GM20431 (cell line): ENCODE measurements around the gene HRK.

ENCODE experiments used
- in situ Hi-C: fragments of 300-500 bp; cut with MseI, MboI; formaldehyde crosslinking; loops from one replicate; pipeline ENCODE4 v1.15.0; 2020; ENCODE audit warnings: low sequenced_read_pairs; ENCODE audit not compliant: unreplicated experiment

Gene HRK

DNA sequence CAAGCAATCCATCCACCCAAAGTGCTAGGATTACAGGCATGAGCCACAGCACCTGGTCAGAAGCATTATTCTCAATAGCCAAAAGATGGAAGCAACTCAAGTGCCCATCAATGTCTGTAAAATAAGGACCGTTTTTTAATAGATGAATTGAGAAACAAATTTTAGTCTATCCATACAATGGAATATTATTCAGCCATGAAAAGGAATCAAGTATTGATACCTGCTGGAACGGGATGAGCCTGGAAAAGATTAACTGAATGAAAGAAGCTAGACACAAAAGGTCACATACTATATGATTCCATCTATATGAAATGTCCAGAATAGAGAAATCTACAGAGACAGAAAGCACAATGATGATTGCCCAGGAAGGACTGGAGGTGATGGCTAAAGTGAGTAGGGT is 20.4 kb upstream of the HRK start:
- in situ Hi-C loops: no loop called here

DNA sequence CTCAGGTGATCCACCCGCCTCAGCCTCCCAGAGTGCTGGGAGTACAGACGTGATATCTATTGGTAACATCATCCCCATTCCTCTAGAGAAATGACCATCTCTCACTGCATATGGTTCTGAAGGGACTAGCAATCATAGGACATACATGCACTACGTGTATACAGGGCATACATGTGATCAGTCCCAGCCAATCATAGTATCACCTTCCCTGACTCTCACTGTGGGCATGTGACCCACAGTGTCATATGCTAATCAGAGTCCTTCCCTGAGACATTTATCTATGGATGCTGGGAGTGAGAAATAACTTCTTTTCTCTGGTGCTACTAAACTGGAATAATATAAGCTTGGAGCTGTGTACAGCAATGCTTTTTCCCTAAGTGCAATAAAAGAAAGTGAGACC is 17.4 kb upstream of the HRK start:
- in situ Hi-C loops: no loop called here

DNA sequence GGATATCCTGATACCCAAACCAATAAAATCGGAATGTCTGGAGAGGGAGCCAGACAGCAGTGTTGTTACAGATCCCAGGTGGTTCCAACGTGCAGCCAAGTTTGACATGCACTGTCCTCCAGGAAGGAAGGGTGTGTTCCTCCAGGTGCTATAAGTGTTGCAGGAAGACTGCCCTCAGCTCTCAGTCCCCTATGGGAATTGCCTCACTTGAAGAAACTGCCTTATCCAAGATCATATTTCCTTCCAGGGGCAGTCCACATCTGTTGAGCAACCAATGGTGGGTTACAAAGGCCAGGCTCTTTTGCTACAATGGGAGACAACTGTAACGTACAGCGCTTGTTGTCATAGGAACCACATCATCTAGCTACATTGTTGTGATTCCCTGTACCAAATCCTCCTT is 16.2 kb upstream of the HRK start:
- in situ Hi-C loops: no loop called here

DNA sequence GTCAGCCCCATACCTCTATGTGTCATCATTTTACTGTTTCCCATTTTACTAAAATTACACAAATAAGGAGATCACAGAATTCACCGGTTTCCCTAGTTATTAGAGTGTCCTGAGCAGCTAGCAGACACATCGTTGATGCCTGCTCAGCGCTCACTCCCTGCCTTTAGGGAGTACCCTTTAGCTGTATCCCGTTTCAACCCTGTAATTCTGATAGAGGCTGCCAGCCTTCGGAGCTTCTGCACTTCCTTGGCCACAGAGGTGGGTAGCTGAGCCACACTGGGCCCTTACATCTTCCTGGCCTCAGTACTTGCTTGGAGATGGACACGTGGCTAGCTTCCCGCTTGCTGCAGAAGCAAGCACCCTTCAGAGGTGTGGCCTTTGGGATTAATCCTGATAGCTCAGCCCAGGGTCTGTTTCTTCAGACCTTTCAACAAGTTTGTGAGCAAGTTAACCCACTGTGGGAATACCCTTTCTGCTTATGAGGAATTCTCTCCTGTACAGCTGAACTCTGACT is 15.2 kb upstream of the HRK start:
- in situ Hi-C loops: no loop called here

DNA sequence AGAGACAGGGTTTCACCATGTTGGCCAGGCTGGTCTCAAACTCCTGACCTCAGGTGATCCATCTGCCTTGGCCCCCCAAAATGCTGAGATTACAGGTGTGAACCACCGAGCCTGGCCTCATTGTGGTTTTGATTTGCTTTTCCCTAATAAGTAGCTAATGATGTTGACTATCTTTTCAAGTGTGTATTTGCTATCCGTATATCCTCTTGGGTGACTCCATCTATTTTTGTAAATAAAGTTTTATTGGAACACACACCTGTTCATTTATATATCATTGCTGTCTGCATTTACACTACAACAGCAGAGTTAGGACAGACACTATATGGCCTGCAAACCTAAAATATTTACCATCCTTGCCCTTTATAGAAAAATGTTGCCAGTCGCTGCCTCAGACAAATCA is 13.7 kb upstream of the HRK start:
- in situ Hi-C loops: no loop called here

DNA sequence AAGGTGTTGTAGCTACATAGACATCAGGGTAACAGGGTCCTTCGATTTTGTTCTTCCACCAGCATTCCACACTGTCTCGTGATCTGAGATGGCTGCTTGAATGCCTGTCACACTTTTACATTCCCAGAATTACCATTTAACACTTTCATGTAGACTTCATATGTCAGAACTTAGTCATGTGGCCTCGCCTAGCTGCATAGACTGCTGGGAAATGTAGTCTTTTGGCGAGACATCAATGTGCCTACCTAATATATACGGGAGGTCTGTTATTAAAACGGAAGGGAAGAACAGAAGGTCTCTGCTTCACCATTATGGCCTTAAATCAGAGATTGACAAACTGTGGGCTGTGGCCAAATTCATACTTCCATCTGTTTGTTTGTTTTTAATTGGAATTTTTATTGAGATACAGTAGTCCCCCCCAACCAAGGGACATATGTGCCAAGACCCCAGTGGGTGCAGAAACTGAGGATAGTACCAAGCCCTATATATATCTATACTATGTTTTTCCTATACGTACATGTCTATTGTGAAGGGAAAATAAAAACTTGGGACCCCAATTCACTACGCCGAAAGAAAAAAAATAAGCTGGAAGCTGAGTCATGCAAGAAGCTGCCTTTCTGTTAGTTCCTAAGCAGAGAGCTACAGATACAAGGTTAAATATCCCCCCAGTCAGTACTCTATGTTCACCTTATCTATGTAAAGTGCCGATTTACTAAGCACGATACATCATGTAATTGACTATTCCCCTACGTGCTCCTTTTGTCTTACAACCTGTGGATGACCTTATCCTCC is 11.3 kb upstream of the HRK start:
- in situ Hi-C loops: no loop called here

DNA sequence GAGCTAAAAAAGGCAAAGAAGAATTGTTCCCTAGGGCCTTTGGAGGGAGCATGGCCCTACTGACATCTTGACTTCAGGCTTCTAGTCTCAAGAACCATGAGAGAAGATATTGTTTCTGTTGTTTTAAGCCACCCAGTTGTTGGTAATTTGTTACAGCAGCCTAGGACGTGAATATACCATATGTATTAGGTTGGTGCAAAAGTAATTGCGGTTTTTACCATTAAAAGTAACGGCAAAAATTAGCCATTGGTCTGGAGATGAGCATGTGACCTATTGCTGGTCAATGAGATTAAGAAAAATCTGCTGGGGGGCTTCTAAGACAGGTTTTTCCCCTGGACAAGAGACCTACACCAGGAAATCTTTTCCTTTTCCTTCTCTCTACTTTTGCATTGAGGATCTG is 9.8 kb upstream of the HRK start:
- in situ Hi-C loops: no loop called here

DNA sequence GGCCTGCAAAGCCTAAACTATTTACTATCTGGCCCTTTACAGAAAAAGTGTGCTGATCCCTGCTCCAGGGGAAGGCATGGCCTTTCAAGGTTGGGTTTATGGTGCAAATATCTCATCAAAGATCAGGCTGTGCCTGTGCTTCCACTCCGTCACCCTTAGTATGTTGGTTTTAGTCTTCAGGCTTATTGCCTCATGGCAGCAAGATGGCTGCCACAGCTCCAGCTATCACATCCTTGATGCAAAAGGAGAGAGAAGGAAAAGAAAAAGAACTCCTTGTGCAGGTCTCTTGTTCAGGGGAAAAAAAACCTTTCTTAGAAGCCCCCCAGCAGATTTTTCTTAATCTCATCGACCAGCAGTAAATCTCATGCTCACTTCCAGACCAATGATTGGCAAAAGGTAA is 9.1 kb upstream of the HRK start:
- in situ Hi-C loops: no loop called here

DNA sequence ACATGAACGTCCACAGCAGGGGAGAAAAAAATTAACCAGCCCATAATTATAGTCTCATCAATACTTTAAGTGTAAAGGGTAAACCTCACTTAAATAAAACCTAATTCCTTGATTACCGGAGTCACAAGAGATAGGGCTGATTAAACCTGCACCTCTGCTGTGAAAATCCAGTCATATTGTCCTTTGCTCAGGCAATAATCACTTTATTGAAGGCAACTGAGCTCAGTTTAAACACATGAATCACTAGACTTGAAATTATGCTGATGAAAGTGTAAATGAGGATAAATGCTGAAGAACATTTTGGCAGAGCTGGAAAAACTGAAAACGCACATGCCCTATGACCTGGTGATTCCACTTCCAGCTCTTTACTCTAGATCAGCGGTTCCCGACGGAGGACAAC is 6.7 kb upstream of the HRK start:
- in situ Hi-C loops: no loop called here

DNA sequence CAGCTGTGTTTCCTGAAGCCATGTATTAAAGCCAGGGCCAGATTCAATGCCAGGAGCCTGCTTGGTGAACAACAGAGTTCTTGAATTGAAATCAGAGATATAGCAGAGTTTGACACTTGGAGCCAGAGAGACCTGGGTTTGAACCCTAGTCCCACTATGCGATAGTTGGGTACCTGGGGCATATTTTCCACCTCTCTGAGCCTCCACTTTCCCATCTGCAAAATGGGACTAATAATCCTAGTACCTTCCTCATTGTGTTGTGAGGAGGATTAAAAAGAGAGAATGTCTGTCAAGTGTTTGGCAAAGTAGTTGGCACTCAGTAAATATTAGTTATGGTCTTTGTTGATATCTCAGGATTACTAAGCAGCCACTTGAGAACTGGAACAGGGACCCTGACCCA is 6.0 kb upstream of the HRK start:
- in situ Hi-C loops: no loop called here

DNA sequence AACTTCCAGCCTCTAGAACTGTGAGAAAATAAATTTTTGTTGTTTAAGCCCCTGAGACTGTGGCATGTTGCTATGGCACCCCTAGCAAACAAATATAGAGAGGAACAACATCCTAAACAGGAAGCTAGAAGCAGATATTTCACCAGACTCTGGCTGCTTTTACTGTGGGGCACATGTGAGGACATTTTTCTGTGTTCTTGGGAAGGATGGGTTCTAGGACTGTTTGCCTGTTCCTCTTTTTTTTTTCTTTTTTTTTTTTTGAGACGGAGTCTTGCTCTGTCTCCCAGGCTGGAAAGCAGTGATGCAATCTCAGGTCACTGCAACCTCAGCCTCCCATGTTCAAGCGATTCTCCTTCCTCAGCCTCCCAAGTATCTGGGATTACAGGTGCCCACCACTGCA is 4.2 kb upstream of the HRK start:
- in situ Hi-C loops: no loop called here

DNA sequence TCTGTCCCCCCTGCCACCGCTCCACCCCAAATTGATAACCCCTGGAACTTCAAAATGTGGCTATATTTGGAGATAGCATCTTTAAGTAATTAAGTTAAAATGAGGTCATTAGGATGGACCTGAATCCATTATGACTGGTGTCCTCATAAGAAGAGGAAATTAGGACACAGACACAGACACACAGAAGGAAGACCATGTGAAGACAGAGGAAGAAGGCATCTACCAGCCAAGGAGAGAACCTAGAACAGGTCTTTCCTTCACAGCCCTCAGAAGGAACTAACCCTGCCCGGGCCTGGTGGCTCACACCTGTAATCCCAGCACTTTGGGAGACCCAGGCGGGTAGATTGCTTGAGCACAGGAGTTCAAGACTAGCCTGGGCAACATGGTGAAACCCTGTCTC is 3.6 kb upstream of the HRK start:
- in situ Hi-C loops: no loop called here

DNA sequence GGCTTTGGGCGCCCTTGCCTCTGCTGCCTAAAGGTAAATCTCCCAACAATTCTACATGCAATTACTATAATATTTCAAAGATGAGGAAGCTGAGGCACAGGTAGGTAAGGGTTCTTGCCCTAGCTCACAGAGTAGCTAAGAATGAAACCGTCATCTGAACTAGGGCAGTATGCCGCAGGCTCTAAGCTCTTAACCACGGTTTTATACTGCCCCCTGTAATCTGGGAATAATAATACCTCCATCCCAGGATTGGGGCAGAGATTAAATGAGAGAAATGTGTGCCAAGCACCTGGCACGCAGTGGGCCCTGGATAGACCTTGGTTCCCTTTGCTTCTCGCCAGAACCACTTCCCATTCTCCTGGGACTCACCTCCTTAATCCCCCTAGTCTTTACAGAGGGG is 1.5 kb upstream of the HRK start:
- in situ Hi-C loops: no loop called here

DNA sequence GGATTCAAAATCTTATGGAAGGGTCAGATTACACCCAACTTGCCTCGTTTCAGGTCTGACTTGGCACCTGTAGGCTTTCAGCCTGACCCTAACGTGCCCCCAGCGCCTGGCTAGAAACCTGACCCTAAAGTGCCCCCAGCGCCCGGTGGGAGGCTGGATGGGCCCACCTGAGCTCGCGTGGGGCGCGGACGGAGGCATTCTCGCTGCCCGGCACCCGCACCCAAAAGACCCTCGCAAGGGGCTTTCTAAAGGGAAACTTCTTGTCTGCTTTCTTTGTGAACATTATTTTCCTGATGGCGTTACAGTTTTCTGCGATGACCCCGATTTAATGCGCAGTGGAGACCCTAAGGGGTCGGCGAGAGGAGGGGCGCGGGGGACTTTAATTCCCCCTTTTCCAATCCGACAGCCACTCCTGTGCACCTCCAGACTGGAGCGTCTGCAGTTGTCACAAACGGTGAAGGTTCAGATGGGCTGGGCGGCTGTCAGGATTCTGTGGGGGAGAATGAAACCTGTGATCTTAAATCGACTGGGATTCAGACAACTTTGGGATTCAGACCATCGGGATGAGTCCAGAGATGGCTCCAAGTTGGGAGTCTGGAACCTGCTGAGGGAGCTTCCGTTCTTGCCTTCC is 751 bp upstream of the HRK start:
- in situ Hi-C loops: no loop called here

DNA sequence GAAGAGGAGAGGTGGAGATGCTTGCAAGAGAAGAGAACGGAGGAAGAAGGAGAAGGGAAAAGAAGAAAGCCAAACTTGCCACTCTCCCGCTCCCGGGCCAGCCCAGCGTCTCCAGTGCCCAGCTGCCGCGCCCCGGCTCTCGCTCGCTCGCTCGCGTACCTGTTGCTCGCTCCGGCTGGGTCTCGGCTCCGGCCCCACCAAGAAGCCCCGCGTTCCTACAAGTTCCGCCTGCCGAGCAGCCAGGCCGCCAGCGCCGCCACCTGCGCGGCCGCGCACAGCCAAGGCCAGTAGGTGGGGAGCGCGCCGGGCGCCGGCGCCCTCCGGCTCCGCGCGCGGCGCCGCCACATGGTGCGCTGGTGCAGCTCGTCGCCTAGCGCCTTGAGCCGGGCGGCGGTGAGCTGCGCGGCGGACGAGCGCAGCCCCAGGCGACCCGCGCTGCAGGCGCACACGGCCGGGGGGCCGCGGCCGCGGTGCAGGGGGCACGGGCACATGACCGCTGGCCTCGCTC is 370 bp downstream of the HRK start:
- in situ Hi-C loops: no loop called here

DNA sequence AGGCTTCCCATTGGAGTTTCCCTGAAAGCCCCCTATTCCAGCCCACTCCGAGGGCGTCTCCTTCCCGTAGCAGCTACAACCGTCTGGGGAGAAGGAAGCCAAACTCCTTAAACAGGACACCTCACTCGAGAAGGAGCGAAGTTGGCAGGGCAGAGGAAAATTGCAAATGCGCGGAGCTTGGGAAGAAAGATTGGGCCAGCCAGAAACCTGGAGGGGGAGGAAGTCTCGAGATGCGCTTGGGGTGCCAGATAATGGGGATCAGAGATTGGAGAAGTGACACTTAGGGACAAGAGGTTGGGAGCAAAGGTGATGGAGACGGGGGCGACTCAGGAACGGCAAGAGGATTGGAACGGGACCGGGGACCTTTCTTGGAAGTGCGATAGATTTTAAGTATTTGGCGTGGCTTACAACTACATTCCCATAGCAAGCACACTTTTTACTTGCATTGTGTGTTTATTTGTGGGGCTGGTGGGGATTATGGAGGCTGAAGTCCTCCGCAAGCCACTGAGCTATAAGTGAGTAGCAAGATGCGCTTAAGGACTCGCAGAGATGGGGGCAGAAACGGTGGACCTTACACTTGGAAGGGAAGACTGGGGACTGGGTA is 926 bp downstream of the HRK start:
- in situ Hi-C loops: no loop called here

DNA sequence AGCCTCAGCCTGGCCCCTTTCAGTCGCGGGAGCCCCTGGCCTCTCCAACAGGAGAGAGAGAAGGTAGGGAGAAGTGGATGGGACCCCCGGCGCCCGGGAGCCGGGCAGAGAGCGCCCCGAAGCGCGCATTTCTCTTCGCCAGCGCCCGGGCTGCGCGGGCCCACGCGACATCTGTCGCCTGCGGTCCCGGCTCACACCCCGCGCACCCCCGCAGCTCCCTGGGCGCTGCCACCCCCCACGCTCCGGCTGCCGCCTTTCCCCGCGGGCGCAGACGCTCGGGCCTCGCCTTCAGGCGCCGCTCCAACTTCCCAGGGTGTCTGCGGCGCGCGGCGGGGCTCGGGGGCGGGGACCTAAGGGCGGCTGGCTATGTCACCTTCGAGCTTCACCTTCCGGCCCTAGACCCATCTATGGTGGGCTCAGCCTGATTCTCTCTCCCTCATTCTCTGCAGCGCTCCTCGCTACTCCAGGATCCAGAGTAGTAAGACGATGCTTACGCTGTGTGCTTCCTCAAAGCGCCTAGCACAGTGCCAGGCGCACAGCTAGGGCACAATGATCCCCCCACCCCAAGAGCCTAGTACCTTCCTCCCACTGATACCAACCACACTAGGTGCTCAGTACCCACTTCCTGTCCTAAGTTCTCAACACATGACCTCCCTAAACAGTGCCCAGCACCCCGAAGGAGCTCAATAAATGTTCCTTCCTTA is 1.6 kb downstream of the HRK start:
- in situ Hi-C loops: no loop called here

DNA sequence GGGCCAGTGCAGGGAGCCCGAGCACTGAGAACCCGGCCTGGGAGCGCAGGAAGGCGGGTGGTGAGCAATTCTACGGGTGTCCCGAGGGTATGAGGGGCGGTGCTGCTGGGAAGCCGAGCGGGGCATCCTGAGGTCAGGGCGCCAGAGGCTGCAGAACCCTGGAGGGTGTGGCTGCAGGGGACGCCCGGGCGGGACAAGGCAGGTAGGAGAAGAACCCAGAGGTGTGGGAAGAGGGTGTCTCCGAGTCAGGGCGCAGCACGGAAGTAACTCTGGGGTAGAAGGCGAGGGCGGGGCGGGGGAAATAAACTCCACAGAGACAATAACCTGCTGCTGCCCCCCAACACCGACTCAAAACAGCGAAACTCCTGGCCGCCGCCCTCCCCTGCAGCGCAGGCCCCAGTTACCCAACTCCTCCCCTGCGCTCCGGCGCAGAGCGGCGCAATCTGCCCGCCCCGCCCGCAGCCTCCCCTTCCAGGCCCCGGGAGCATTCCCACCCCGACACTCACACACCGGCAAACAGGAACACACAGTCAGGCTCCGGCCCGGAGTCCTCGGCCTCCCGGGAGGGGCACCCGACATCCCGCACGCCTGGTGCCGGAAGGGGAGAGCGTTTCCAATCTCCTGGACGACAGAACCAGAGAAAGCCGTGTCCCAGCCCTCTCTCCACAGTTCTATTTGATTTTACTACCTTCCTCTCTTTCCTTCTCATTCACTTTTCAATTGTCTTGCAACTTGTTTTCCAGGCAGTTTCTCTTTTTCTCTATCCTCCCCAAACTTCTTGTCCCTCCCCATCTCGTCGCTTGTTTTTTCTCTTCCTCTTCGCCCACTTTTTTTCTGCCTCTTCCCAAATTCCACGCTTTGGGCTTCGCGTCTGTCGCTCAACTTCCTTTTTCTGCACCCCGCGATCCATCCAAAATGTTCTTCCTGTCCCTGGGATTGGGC is 2.4 kb downstream of the HRK start:
- in situ Hi-C loops: no loop called here

DNA sequence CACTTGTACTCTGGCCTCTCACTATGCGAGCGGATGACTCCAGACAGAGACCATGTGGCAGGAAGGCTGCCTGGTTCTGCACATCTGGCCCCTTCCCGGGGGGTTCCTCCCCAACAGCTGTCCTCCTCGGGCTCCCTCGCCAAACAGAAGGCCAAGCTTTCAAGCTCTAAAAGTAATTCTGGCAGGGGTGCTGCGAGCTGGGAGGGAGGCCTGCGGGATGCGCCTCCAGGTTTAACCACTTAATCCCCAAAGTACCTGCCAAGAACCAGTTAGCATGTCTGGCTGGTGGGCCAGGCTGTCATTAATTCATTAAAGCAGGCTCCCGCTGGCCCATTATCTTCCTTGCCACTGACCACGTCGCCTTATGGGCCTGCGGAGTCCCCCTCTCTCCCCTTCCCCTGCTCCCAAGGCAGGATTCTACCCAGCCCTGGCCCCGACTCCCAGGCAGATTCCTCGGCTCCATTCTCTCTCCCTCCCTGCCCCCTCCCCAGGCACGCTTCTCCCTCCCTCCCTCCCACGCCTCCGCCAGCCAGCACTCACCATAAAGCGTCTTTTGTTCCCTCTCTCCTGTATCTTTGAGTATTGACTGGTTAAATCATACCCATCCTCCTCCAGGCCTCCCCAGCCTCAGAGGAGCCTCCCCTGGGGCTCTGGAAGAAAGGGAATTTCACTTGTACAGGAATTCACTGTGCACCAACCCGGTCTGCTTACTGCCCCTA is 4.9 kb downstream of the HRK start:
- in situ Hi-C loops: no loop called here
